NCI-H748 treated with DMSO at 0.1 percent for 48 hours (cell line): ENCODE measurements around the gene CDH13.
"Not testable (repeated sequence)": the region's sequence is repeated elsewhere in the genome, so short reads cannot be mapped to it uniquely, and the experiment has no call there.

ENCODE experiments used
- DNase-seq: peaks from one replicate; lab custom pipeline; 2025; lab: John Stamatoyannopoulos, UW

Gene CDH13

GRCh38 chr16:82891918-82892317 is 265.1 kb downstream of the CDH13 start:
- no peak for DNase-seq

DNA sequence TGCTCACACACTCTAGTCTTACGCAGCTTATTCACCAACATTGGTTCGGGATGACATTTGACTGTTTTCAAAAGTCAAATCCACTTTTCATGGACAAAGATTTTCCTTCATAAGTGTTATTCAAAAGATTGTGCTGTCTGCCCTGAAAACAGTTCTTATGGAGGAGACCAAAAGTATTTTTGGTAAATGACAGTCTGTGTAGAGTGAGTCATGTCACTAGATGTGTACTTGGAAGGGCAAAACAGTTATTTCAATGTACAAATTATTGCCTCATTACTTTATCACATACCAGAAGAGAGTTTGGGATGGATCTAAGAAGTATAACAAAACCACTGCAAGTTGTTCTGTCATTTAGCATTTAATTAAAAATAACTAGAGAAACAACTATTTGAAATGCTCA is 265.6 kb downstream of the CDH13 start:
- no peak for DNase-seq

DNA sequence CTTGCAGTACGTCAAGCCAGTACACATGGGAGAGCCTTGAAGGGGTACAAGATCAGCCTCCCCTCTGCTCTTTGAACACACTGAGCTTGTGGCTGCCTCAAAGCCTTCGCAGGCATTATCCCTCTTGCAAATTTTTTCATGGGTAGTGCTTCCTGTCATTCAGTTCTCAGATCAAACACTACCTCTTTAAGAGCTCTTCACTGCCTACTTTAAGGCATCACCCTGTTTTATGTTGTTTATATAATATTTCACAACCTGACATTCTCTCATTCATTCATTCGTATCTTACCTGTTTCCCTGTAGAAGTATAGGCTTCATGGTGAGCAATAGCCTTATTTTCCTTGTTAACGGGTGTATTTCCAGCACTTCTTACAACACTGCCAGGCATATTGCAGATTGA is 269.1 kb downstream of the CDH13 start:
- no peak for DNase-seq

DNA sequence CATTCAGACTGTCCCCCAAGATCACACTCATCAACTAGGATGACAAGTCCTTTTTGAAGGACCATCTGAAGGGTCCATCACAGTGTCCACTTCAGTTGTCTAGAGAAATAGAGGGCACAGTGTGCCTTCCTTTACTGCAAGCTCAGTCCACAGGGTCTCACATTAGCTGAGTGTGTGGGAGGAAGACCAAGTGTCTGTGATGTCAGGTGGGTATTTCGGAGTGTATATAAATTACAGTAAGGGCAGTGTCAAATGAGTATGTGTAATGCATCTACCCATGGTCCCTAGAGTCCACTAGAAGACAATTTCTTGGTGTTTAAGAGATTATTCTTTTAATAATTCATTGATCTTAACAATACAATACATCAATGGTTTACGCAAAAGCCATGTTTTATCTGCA is 272.2 kb downstream of the CDH13 start:
- no peak for DNase-seq

DNA sequence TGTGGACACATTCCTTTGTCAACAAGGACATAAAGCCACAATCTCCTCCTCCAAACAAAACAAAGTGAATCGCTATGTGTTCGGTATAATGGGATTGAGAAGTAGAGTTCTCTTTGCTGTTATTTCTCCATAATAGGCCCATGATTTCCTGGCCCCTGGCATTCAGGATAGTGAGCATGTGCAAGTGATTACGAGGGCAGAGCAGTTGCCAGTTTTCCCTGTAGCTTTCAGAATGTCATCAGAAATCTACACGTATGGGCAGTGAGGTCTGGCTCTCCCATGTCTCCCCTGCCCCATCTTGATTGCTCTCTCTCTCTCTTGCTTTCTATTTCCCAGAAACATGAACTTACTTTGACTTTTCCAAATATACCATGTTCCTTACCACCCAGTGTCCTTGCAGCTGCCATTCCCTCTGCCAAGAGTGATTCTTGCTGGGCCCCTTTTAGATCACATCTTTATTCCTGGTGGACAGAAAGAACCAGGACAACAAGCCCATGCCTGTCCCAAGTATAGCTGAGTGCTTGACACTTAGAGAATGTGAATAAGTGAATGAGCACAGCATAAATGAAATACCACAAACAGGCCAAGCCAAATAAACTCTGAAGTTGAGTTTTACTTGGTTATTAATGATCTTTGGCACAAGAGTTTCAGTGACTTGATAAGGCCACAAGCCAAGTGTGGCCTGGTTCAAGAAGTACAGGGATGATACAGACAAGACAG is 273.1 kb downstream of the CDH13 start:
- DNase-seq, result no peak

- no peak for DNase-seq
These were observed 273.8 kb downstream of the CDH13 start for GRCh38 chr16:82900559-82900958.

DNA sequence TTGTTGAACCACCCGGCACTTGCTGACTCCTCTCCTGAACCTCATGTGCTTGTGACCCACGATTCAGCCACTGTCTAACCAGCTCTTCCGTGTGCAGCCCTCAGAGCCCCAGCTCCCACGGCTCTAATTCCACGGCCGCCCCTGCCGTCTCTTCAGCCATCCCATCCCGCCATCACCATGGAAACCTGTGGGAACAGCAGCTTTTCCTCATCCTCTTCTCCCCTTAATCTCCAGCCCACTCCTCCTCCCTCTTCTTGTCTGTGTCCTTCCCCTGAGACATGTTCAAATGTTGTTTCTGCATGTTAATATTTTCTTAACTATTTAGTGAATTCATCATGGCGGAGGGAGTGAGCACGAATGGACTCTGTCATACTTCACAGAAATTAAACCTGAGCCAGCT is 285.2 kb downstream of the CDH13 start:
- no peak for DNase-seq

DNA sequence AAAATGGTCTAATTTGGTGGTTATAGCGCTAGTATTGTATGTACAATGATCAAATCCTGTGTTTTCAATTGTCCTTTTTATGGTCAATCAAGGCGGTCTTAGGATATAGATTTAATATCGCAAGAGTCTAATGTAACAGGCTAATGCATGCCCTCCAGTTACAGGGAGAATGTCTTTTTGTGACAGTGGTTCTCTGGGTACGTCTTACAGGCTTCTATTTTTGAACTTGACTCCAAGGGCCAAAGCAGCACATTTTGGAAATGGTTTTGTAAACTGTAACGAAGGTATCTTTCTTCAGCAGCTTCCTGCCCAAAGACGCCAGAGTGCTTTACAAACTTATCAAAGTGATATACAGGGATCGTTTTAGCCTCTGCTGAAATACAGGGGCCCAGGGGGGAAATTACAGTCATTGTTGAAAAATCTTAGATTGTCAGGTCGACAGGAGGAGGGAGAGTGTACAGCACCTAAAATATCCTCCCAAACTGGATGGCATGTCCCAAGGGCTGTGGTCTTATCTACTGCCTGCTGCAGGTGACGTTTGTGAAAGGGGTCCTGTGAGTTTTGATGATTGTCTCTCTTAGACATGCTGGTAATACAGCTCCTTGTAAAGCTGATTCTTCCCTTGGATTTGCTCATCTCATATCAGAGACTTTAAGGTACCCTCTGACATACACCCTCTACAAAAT is 288.5 kb downstream of the CDH13 start:
- DNase-seq, result no peak

DNA sequence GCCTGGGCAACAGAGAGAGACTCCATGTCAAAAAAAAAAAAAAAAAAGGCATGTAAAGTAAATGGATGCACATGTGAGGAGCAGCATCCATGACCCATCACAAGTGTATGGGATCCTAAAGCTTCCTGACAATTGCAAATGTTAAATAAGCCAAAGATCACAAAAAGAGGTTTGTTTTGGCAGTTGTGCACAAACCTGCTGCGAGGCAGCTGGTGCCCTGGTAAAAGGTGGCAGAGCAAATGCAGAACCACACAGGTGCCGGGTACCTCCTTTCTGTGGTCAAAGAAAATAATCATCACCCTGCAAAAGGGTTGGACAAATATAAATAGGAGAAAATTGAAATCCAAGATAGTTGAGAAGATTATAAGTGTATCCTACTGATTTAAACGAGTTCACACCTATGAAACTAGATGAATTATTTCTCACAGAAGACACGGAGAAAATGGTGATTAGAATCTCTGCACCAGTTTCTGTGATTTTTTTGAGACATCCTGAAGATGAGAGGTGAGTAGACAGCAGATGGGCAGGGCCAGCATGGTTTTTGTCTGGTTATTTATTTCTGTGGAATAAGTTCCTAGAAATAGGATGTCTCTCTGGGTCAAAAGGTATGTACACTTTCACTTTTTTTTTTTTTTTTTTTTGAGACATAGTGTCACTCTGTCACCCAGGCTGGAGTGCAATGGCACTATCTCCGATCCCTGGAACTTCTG is 291.3 kb downstream of the CDH13 start:
- no peak for DNase-seq

DNA sequence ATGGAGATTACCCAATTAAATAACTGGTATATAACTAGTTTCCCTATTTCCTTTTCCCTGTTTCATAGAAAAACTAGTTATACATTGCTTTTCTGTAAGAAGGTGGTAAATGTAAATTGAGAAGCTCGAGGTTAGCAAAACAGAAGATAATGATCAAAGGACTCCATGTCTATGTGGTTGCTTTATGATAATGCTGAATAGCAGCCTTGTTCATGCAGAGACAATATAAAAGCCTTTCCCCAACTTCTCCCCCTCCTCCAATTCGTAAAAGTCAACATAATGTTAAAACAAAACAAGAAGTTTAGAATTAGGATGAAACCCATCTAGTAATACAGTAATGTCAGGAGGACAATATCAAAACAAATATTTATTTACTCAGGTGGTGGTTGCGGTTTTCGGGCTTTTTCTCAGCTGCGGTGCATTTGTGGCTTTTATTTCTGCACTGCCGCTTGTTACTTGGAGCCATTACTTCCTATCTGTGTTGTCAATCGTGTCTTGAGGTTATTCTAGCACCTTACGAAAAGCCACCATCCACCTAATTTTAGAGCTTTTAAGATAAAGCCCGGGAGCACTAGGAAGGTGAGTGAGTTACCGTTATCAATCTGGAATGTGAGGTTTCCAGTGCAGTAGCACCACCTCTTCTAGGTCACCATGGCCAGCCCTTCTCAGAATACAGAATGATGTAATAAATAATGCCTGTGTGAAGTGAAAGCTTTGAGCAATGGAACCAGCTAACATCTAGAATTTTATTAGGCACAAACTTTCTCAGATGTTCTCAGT is 297.5 kb downstream of the CDH13 start:
- no peak for DNase-seq

DNA sequence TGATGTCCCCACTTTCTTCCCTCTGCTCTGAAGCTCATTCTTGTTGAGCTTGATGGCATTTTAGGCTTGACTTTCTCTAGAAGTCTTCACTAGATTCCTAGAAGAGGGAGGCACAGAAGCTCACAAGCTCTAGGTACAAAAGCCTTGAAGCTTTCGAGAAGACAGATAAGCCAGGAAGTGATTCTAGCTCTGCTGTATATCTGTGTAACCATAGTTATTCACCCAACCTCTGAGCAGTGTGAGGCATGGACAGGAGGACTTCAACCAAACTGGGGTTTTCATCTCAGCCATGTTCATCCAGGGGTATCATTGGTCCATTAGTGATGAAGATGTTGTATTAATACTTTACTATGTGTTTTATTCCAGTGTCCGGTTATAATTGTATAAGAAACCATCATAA is 299.7 kb downstream of the CDH13 start:
- DNase-seq, result no peak

DNA sequence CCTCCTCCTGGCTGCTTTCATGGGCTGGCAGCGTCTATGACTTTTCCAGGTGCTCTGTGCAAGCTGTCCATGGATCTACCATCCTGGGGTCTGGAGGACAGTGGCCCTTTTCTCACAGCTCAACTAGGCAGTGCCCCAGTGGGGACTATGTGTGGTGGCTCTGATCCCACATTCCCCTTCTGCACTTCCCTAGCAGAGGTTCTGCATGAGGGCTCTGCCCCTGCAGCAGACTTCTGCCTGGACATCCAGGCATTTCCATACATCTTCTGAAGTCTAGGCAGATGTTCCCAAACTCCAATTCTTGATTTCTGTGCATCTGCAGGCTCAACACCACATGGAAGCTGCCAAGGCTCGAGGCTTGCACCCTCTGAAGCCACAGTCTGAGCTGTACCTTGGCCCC is 307.2 kb downstream of the CDH13 start:
- DNase-seq, result not testable (repeated sequence)

GRCh38 chr16:82935766-82936165 is 309.0 kb downstream of the CDH13 start:
- DNase-seq, result no peak

- DNase-seq, result no peak
These were observed 310.3 kb downstream of the CDH13 start for GRCh38 chr16:82936941-82937551.

DNA sequence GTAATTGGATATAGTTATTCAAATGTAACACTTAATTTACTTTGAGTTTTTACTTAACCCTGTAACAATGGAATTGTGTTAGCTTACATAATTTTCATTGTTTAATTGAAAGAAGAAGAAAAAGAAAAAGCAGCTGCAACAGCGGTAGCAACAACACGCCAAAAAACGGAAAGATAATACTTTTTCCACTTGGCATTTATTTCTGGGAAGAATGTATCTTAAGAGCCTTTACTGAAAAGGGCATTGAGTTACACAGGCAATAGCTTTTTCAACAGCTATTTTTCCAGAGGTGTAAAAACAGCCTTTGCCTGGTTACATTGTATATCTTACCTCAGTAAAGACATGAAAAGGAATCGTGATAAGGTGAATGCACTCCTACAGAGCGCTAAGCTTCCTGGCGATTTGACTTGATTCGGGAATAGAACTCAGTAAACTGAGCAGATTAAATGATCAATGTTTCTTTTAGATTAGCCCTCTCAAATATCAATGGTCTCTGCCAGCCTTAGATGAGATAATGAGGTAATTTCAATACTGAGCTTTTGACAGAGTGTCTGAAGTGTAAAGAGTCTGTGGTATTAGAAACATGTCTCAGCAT is 311.3 kb downstream of the CDH13 start:
- DNase-seq, result no peak

GRCh38 chr16:82943371-82943770 is 316.6 kb downstream of the CDH13 start:
- no peak for DNase-seq

DNA sequence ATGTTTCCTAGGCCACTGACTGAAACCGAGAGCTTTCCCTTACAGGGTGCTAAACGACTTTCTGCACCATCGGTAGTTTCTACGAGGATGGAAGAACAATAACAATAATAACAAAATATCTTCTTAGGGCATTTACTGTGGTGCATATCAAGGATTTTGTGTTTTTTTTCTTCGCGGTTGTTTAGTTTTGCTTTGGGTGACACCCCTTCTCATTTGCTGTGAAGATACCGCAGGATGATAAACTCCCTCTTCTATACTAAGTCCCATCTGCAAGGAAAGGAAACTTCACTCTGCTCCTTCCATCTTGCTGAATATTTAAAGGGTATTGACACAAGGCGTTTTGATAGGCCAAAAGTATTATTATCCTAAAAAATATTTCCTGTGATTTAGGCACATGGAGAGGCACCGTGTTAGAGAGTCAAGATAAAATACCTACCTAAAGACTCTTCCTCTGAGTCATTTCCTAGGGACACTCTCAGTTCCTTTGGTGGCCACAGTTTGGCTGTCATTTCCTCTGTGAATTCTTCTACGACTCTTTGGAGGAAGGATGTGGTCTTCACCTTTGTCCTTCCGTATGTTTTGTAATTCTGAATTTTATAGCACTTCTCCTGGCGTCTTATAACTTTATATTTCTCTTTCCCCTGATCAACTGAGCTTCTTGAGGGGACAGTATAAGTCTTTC is 318.8 kb downstream of the CDH13 start:
- no peak for DNase-seq

DNA sequence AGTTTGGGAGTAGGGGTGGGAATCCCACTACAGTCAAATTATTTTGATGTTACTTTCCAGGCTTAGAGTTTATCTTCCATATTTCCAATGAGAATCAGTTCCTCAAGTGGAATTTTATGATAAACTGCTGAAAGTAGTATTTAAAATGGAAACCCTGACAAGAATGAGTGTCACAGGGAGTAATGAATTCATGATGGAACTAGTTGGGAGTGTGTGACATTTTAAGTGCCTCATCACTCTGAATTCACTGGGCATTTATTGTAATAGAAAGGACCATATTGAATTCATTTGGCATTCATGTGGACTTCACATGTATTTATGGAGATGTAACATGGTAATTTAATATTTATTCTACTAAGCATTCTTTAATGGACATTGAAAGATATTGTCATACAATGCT is 320.9 kb downstream of the CDH13 start:
- DNase-seq, result no peak

GRCh38 chr16:82949016-82949415 is 322.2 kb downstream of the CDH13 start:
- no peak for DNase-seq

DNA sequence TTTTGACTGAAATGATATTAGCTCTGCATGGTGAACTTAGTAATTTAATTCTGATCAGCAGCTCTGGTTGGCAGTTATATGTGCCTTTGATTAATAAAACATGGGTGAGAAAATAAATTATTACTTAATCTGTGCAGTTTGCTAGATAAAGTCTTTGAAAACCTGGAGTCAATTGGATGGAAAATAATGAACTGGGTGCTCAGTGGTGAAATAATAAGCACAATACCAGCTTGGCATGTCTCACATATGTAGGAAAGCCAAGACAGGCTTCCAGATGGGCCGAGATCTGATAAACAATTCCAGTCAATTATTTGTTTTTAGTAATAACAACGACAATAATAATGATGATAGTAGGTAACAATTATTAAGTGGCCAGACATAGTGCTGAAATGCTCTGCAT is 326.7 kb downstream of the CDH13 start:
- no peak for DNase-seq
